Breast epithelium (tissue), 4 donors: ENCODE data around the gene LCP2. TPM values are rescaled to one million over a fixed set of nuclear protein-coding genes. Genes with fewer than 3 reads are reported as not detected.

Experiments
- DNase-seq, 2 donors: peaks; one replicate each; pipeline ENCODE4 v3.0.0-alpha.2; 2019; ENCODE audit warnings: low spot score in 2 of 2
- H3K27ac ChIP-seq, 2 donors: fragments of 200-600 bp; sonication (generic) in 1 of 2; one replicate each; pipeline ENCODE4 v1.5.1; 2016 to 2019; ENCODE audit warnings: mild to moderate bottlenecking in 1 of 2
- H3K27me3 ChIP-seq, 2 donors: fragments of 200-600 bp; sonication (generic) in 1 of 2; one replicate each; pipeline versions ENCODE4 v1.5.1 to v1.6.0; 2017 to 2019; ENCODE audit warnings: control low read depth in 1 of 2, mild to moderate bottlenecking in 1 of 2
- H3K36me3 ChIP-seq: fragments of 200-600 bp; one replicate; pipeline ENCODE4 v1.5.1; 2019
- H3K4me1 ChIP-seq, 2 donors: fragments of 200-600 bp; sonication (generic); one replicate each; pipeline ENCODE4 v1.5.1; 2016 to 2019; ENCODE audit warnings: control low read depth in 1 of 2
- H3K4me3 ChIP-seq, 3 donors: fragments of 200-600 bp; sonication (generic); 1 replicate in 2 of 3; 2 replicates in 1 of 3; pipeline ENCODE4 v1.5.1; 2016 to 2019; ENCODE audit warnings: mild to moderate bottlenecking in 3 of 3, moderate library complexity in 2 of 3
- H3K9me3 ChIP-seq, 2 donors: fragments of 200-600 bp; sonication (generic) in 1 of 2; one replicate each; pipeline ENCODE4 v1.5.1; 2016 to 2019; ENCODE audit warnings: control low read depth in 1 of 2
- POLR2A ChIP-seq: fragments of 450-650 bp; IDR thresholded peaks from one replicate; pipeline ENCODE4 v1.6.1; 2016; ENCODE audit warnings: antibody characterized with exemption, mild to moderate bottlenecking, moderate library complexity
- POLR2AphosphoS5 ChIP-seq, 3 donors: sonication (generic); formaldehyde crosslinking; IDR thresholded peaks; one replicate each; pipeline ENCODE4 v1.6.1; 2017; ENCODE audit warnings: antibody characterized with exemption in 3 of 3
- intact Hi-C: fragments of 100-400 bp; cut with DNase I; formaldehyde crosslinking; loops from one replicate; pipeline ENCODE4 v1.15.1; 2023; ENCODE audit warnings: low total_unique reads
- total RNA-seq, 3 donors: library from RNA; depleted of rRNA; stranded (reverse); fragments of >200 nt; gene quantifications; one replicate each; pipeline ENCODE4 v1.1.0, GENCODE V29; 2016
- TF ChIP-seq, protein P1 (sequence below), 3 donors: fragments of 450-650 bp; IDR thresholded peaks; one replicate each; pipeline ENCODE4 v1.5.1; 2016 to 2017; ENCODE audit warnings: antibody characterized with exemption in 3 of 3, mild to moderate bottlenecking in 3 of 3, moderate library complexity in 3 of 3

The LCP2 gene
- total RNA-seq, 3 donors from 2014 or later: 15.4 to 41.4 (median 21.8) TPM

GRCh38 chr5:170296935-170297588, 515 bp downstream of the LCP2 start:
- peak overlapping the region; percentile 50 to 72 for H3K27ac ChIP-seq
- intact Hi-C loops: no loop called here
- H3K4me1 ChIP-seq: no peaks in the 10 kb centered on the region
- DNase-seq: no peak
- H3K27me3 ChIP-seq: no peaks in the 10 kb centered on the region
- H3K36me3 ChIP-seq: no peaks in the 10 kb centered on the region
- TF ChIP-seq, protein P1, sequence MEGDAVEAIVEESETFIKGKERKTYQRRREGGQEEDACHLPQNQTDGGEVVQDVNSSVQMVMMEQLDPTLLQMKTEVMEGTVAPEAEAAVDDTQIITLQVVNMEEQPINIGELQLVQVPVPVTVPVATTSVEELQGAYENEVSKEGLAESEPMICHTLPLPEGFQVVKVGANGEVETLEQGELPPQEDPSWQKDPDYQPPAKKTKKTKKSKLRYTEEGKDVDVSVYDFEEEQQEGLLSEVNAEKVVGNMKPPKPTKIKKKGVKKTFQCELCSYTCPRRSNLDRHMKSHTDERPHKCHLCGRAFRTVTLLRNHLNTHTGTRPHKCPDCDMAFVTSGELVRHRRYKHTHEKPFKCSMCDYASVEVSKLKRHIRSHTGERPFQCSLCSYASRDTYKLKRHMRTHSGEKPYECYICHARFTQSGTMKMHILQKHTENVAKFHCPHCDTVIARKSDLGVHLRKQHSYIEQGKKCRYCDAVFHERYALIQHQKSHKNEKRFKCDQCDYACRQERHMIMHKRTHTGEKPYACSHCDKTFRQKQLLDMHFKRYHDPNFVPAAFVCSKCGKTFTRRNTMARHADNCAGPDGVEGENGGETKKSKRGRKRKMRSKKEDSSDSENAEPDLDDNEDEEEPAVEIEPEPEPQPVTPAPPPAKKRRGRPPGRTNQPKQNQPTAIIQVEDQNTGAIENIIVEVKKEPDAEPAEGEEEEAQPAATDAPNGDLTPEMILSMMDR (IDR thresholded peaks at IDR 0.05): no peak
- TF ChIP-seq POLR2AphosphoS5 (IDR thresholded peaks at IDR 0.05) (no peak), POLR2A (no peak)
- peak overlapping the region; percentile 45 to 62 (median 47) for H3K4me3 ChIP-seq
- H3K9me3 ChIP-seq: no peaks in the 10 kb centered on the region

- DNase-seq: no peak
- Histone ChIP-seq H3K4me1 (no peaks in the 10 kb centered on the region), H3K27me3 (no peaks in the 10 kb centered on the region), H3K36me3 (no peaks in the 10 kb centered on the region), H3K9me3 (no peaks in the 10 kb centered on the region), H3K27ac (peak overlapping the region in 1 of 2 donors; percentile 72), H3K4me3 (peak overlapping the region; percentile 45 to 62 (median 47))
- intact Hi-C loops: no loop called here
- TF ChIP-seq POLR2AphosphoS5 (IDR thresholded peaks at IDR 0.05) (no peak), POLR2A (no peak)
- TF ChIP-seq, protein P1 (IDR thresholded peaks at IDR 0.05): no peak
Observed at GRCh38 chr5:170296036-170296934, 1.3 kb downstream of the LCP2 start.

DNA sequence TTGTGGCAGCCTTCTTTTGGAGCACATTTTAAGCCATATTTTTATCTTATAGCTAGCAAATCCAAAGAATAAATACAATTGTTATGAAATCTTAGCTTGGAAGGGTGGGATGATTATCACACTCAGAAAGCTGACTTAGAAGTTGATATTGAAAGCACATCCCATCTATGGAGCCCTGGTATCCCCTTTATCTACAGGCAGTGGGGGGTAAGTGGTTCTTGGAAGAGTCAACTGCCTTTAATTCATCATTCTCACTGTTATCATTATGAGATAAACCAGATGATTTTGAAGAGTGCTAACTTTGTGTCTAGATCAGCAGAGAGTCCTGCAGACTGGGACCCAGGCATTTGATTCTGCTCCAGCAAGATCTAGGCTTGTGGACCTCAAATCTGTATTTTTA, 3.0 kb downstream of the LCP2 start:
- H3K4me1 ChIP-seq: no peaks in the 10 kb centered on the region

DNA sequence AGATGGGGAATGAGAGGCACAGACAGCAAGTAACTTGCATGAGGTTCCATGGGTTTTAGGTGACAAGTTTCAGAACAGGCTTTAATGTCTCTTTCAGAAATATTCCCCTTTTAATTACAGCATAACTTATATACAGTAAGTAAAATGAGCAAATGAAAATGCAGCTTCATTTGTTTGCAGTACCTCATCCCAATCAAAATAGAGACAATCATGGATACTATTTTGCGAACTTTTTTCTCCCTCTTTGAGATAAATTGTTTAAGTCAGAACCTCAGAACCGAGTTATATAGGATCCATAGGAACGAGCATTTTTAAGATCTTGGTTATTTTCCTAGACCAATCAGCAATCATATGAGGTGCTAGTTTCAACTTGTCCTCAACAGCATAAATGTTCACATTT, 3.5 kb downstream of the LCP2 start:
- no peak overlapping the region for H3K4me3 ChIP-seq

More for the DNA sequence above, 3.0 kb downstream of the LCP2 start:
- no peak overlapping the region for H3K4me3 ChIP-seq
- no peaks in the 10 kb centered on the region for H3K36me3 ChIP-seq
- TF ChIP-seq POLR2AphosphoS5 (IDR thresholded peaks at IDR 0.05) (no peak), POLR2A (no peak)
- TF ChIP-seq, protein P1 (IDR thresholded peaks at IDR 0.05): no peak
- intact Hi-C loops: no loop called here
- DNase-seq: no peak
- no peak overlapping the region for H3K27ac ChIP-seq
- H3K9me3 ChIP-seq: no peaks in the 10 kb centered on the region
- H3K27me3 ChIP-seq: no peaks in the 10 kb centered on the region

GRCh38 chr5:170293273-170293672, 4.3 kb downstream of the LCP2 start:
- Histone ChIP-seq H3K27ac (no peak overlapping the region), H3K27me3 (no peaks in the 10 kb centered on the region), H3K36me3 (no peaks in the 10 kb centered on the region), H3K9me3 (no peaks in the 10 kb centered on the region), H3K4me3 (no peak overlapping the region), H3K4me1 (no peaks in the 10 kb centered on the region)
- no peak for DNase-seq
- peak in 1 of 3 donors; percentile 33 for TF ChIP-seq POLR2AphosphoS5 (IDR thresholded peaks at IDR 0.05)
- no peak for TF ChIP-seq POLR2A
- intact Hi-C loops: no loop called here

More for the DNA sequence above, 3.5 kb downstream of the LCP2 start:
- Histone ChIP-seq H3K36me3 (no peaks in the 10 kb centered on the region), H3K4me1 (no peaks in the 10 kb centered on the region), H3K9me3 (no peaks in the 10 kb centered on the region), H3K27me3 (no peaks in the 10 kb centered on the region), H3K27ac (no peak overlapping the region)
- no peak for DNase-seq
- no peak for TF ChIP-seq POLR2AphosphoS5 (IDR thresholded peaks at IDR 0.05)
- intact Hi-C loops: no loop called here
